Neural cell (in vitro differentiated cells): ENCODE measurements around the gene UTP18. TPM values are rescaled to one million over a fixed set of nuclear protein-coding genes. Genes with fewer than 3 reads are reported as not detected.

ENCODE experiments used
- H2AFZ ChIP-seq: fragments of 200-600, 300-800 bp; sonication (generic), shearing (Covaris generic); 2 replicates; pipeline ENCODE4 v1.6.0; 2014; ENCODE audit warnings: low read depth, mild to moderate bottlenecking, antibody characterized with exemption, low read length, moderate library complexity
- H3F3A ChIP-seq: fragments of 200-600 bp; shearing (Covaris generic); 2 replicates; pipeline ENCODE4 v1.6.1; 2016; ENCODE audit warnings: mild to moderate bottlenecking, moderate library complexity, mixed read lengths, antibody characterized with exemption, low read length; ENCODE audit not compliant: insufficient read depth, poor library complexity, severe bottlenecking
- H3K27ac ChIP-seq: fragments of 200-600, 300-800 bp; sonication (generic), shearing (Covaris generic); 2 replicates; pipeline ENCODE4 v1.5.1; 2014; ENCODE audit warnings: mild to moderate bottlenecking, low read length, moderate library complexity
- H3K27me3 ChIP-seq: fragments of 300-800, 200-600 bp; sonication (generic), shearing (Covaris generic); 2 replicates; pipeline ENCODE4 v1.6.0; 2014; ENCODE audit warnings: mild to moderate bottlenecking, low read depth, low read length, moderate library complexity; ENCODE audit not compliant: insufficient read depth
- H3K36me3 ChIP-seq: fragments of 300-800, 200-600 bp; sonication (generic), shearing (Covaris generic); 2 replicates; pipeline ENCODE4 v1.5.1; 2014; ENCODE audit warnings: mild to moderate bottlenecking, antibody characterized with exemption, low read length, moderate library complexity; ENCODE audit not compliant: insufficient read depth
- H3K4me2 ChIP-seq: fragments of 300-800, 200-600 bp; sonication (generic), shearing (Covaris generic); 2 replicates; pipeline ENCODE4 v1.6.0; 2014; ENCODE audit warnings: mild to moderate bottlenecking, low read length
- H3K4me3 ChIP-seq: fragments of 300-800, 200-600 bp; sonication (generic), shearing (Covaris generic); 2 replicates; pipeline ENCODE4 v1.5.1; 2014; ENCODE audit warnings: mild to moderate bottlenecking, low read length, moderate library complexity
- H3K79me2 ChIP-seq: fragments of 200-600 bp; shearing (Covaris generic); replicated peaks from 2 replicates; pipeline ENCODE4 v1.6.0; 2014; ENCODE audit warnings: mild to moderate bottlenecking, low read length, moderate library complexity; ENCODE audit not compliant: insufficient read depth
- H3K9ac ChIP-seq: fragments of 300-800, 200-600 bp; sonication (generic), shearing (Covaris generic); 2 replicates; pipeline ENCODE4 v1.6.1; 2016; ENCODE audit warnings: mild to moderate bottlenecking, low read length, mixed read lengths
- H3K9me2 ChIP-seq: fragments of 200-600 bp; shearing (Covaris generic); 2 replicates; pipeline ENCODE4 v1.6.1; 2016; ENCODE audit warnings: mild to moderate bottlenecking, low read length, mixed read lengths; ENCODE audit not compliant: insufficient read depth
- H3K9me3 ChIP-seq: fragments of 200-600, 300-800 bp; sonication (generic), shearing (Covaris generic); 2 replicates; pipeline ENCODE4 v1.6.1; 2016; ENCODE audit warnings: mild to moderate bottlenecking, mixed run types, low read length, moderate library complexity, mixed read lengths
- H4K20me1 ChIP-seq: fragments of 200-600 bp; shearing (Covaris generic); 2 replicates; pipeline ENCODE4 v1.6.1; 2016; ENCODE audit warnings: mild to moderate bottlenecking, mixed run types; ENCODE audit not compliant: insufficient read depth
- EP300 ChIP-seq: fragments of 450-650 bp; conservative IDR thresholded peaks from 2 replicates; pipeline ENCODE4 v1.6.1; 2014; ENCODE audit warnings: antibody characterized with exemption, mild to moderate bottlenecking, moderate library complexity; ENCODE audit not compliant: poor library complexity, severe bottlenecking
- EZH2 ChIP-seq: fragments of 200-600, 300-800 bp; shearing (Covaris generic), sonication (generic); IDR thresholded peaks from 2 replicates; pipeline ENCODE4 v1.6.1; 2014; ENCODE audit warnings: antibody characterized with exemption, low read length, borderline replicate concordance, mild to moderate bottlenecking; ENCODE audit not compliant: insufficient read depth, poor library complexity, severe bottlenecking
- MXI1 ChIP-seq: fragments of 450-650 bp; conservative IDR thresholded peaks from 2 replicates; pipeline ENCODE4 v1.6.1; 2014; ENCODE audit warnings: antibody characterized with exemption, mild to moderate bottlenecking; ENCODE audit not compliant: poor library complexity, severe bottlenecking
- POLR2AphosphoS5 ChIP-seq: IDR thresholded peaks from 2 replicates; pipeline ENCODE4 v1.6.1; 2012
- RAD21 ChIP-seq: fragments of 450-650 bp; conservative IDR thresholded peaks from 2 replicates; pipeline ENCODE4 v1.6.1; 2014; ENCODE audit warnings: antibody characterized with exemption, mild to moderate bottlenecking, moderate library complexity
- SMC3 ChIP-seq: fragments of 450-650 bp; conservative IDR thresholded peaks from 2 replicates; pipeline ENCODE4 v1.6.1; 2014; ENCODE audit warnings: antibody characterized with exemption, mild to moderate bottlenecking, moderate library complexity; ENCODE audit not compliant: poor library complexity
- TAF1 ChIP-seq: IDR thresholded peaks from 2 replicates; pipeline ENCODE4 v1.6.1; 2012; ENCODE audit warnings: low read depth
- polyA plus RNA-seq: library from polyadenylated mRNA; depleted of rRNA; stranded (reverse); fragments of >200 nt; gene quantifications from 2 replicates; pipeline ENCODE4 v1.2.3, GENCODE V29; 2014
- TF ChIP-seq, protein P1 (sequence below): IDR thresholded peaks from 2 replicates; pipeline ENCODE4 v1.6.1; 2012; ENCODE audit warnings: borderline replicate concordance
- TF ChIP-seq, protein P2 (sequence below): fragments of 450-650 bp; IDR thresholded peaks from 2 replicates; pipeline ENCODE4 v1.5.1; 2014; ENCODE audit warnings: antibody characterized with exemption, mild to moderate bottlenecking, moderate library complexity; ENCODE audit not compliant: poor library complexity, severe bottlenecking

The UTP18 gene
- polyA plus RNA-seq, 1 donor from 2014 or later: 52.1 TPM

DNA sequence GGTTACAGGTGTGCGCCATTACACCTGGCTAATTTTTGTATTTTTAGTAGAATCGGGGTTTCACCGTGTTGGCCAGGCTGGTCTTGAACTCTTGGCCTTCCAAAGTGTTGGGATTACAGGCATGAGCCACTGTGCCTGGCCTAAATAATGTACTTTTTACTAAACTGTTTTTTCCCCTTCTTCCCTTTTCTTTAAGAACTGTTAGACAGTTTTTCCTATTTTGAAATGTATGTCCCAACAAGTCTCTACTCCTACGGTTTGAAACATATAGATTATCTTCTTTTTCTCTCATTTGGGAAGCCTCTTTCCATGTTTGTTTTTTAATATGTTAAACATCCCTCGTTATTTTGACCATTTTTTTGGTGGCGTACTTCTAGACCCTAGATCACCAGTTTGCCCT is 9.6 kb downstream of the UTP18 start:
- no peaks in the 10 kb centered on the region for H3F3A ChIP-seq
- no peaks in the 10 kb centered on the region for H4K20me1 ChIP-seq
- no peak overlapping the region for H3K4me2 ChIP-seq
- peaks cover 9% of the 10 kb centered on the region for H3K79me2 ChIP-seq
- no peaks in the 10 kb centered on the region for H3K9me3 ChIP-seq
- no peak overlapping the region for H3K4me3 ChIP-seq
- TF ChIP-seq, protein P1, sequence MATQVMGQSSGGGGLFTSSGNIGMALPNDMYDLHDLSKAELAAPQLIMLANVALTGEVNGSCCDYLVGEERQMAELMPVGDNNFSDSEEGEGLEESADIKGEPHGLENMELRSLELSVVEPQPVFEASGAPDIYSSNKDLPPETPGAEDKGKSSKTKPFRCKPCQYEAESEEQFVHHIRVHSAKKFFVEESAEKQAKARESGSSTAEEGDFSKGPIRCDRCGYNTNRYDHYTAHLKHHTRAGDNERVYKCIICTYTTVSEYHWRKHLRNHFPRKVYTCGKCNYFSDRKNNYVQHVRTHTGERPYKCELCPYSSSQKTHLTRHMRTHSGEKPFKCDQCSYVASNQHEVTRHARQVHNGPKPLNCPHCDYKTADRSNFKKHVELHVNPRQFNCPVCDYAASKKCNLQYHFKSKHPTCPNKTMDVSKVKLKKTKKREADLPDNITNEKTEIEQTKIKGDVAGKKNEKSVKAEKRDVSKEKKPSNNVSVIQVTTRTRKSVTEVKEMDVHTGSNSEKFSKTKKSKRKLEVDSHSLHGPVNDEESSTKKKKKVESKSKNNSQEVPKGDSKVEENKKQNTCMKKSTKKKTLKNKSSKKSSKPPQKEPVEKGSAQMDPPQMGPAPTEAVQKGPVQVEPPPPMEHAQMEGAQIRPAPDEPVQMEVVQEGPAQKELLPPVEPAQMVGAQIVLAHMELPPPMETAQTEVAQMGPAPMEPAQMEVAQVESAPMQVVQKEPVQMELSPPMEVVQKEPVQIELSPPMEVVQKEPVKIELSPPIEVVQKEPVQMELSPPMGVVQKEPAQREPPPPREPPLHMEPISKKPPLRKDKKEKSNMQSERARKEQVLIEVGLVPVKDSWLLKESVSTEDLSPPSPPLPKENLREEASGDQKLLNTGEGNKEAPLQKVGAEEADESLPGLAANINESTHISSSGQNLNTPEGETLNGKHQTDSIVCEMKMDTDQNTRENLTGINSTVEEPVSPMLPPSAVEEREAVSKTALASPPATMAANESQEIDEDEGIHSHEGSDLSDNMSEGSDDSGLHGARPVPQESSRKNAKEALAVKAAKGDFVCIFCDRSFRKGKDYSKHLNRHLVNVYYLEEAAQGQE: no peak
- no peak for TF ChIP-seq EP300
- TF ChIP-seq EZH2: no peak
- TF ChIP-seq MXI1: no peak
- TF ChIP-seq SMC3: no peak
- TF ChIP-seq RAD21: no peak
- TF ChIP-seq POLR2AphosphoS5: no peak
- TF ChIP-seq TAF1: no peak
- TF ChIP-seq, protein P2, sequence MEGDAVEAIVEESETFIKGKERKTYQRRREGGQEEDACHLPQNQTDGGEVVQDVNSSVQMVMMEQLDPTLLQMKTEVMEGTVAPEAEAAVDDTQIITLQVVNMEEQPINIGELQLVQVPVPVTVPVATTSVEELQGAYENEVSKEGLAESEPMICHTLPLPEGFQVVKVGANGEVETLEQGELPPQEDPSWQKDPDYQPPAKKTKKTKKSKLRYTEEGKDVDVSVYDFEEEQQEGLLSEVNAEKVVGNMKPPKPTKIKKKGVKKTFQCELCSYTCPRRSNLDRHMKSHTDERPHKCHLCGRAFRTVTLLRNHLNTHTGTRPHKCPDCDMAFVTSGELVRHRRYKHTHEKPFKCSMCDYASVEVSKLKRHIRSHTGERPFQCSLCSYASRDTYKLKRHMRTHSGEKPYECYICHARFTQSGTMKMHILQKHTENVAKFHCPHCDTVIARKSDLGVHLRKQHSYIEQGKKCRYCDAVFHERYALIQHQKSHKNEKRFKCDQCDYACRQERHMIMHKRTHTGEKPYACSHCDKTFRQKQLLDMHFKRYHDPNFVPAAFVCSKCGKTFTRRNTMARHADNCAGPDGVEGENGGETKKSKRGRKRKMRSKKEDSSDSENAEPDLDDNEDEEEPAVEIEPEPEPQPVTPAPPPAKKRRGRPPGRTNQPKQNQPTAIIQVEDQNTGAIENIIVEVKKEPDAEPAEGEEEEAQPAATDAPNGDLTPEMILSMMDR: no peak
- H3K9ac ChIP-seq: no peak overlapping the region
- H3K9me2 ChIP-seq: no peaks in the 10 kb centered on the region
- H3K27me3 ChIP-seq: no peaks in the 10 kb centered on the region
- no peaks in the 10 kb centered on the region for H3K36me3 ChIP-seq
- H2AFZ ChIP-seq: no peak overlapping the region
- H3K27ac ChIP-seq: no peak overlapping the region

DNA sequence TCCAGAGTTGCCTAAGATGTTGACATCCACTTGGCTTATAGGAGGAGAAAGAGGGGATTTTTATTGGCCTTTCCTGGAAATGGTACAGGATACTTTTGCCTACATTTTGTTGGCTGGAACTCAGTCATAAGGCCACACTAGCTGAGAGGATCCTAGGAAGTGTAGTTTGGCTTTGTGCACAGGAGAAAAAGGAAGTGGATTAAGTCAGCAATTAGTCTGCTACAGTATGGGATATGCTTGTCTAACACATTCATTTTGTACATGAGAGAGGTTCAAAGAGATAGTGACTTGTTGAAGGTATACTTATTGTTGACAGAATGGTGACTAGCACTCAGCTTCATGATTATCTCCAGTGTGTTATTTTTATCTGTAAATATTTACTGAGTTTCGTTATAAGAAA is 10.3 kb downstream of the UTP18 start:
- no peaks in the 10 kb centered on the region for H3K9me3 ChIP-seq
- no peak overlapping the region for H3K9ac ChIP-seq
- H3K27me3 ChIP-seq: no peaks in the 10 kb centered on the region
- no peak overlapping the region for H3K4me2 ChIP-seq
- no peaks in the 10 kb centered on the region for H3K9me2 ChIP-seq
- H3K79me2 ChIP-seq: peaks cover 9% of the 10 kb centered on the region
- H4K20me1 ChIP-seq: no peaks in the 10 kb centered on the region
- no peaks in the 10 kb centered on the region for H3F3A ChIP-seq
- H2AFZ ChIP-seq: no peak overlapping the region
- H3K36me3 ChIP-seq: no peaks in the 10 kb centered on the region
- TF ChIP-seq EP300 (no peak), EZH2 (no peak), POLR2AphosphoS5 (no peak), TAF1 (no peak), SMC3 (no peak), MXI1 (no peak)
- TF ChIP-seq, protein P1: no peak
- H3K4me3 ChIP-seq: no peak overlapping the region
- no peak overlapping the region for H3K27ac ChIP-seq
